ENCODE measurements around the gene TMEM37. TPM values are rescaled to one million over a fixed set of nuclear protein-coding genes. Genes with fewer than 3 reads are reported as not detected.

The TMEM37 gene
- total and polyA plus RNA-seq, 2 of the 8 experiments (the other 6 are each of a cell fraction or from before 2014, with no cell fraction given): 11.0 to 16.2 TPM

- TF ChIP-seq ATF3 (IDR thresholded peaks at IDR 0.05; ENCODE audit: insufficient read depth, low read depth, low read length) (no peak), CEBPB (IDR thresholded peaks at IDR 0.05; ENCODE audit: low read depth, low read length) (no peak), JUN (IDR thresholded peaks at IDR 0.05; ENCODE audit: low read depth, low read length) (no peak)
These were observed 8.6 kb upstream of the TMEM37 start (continued) for GRCh38 chr2:119423108-119423444.
